Kidney (tissue), 14 donors: ENCODE results near the gene JMJD4. TPM values are rescaled to one million over a fixed set of nuclear protein-coding genes. Genes with fewer than 3 reads are reported as not detected.

Experiments used
- DNase-seq, 5 donors: peaks; one replicate each; pipeline ENCODE4 v3.0.0-alpha.2; 2013 to 2020
- FAIRE-seq: peaks from 2 replicates; lab custom pipeline; 2012; peaks lifted over from hg19 to GRCh38; lab: Jason Lieb, UNC
- H3K27ac ChIP-seq, 2 donors: one replicate each; pipeline ENCODE4 v1.7.0; 2013; ENCODE audit warnings: low read depth in 2 of 2, low read length in 2 of 2, inconsistent platforms in 1 of 2
- H3K27me3 ChIP-seq: one replicate; pipeline ENCODE4 v1.7.1; 2013; ENCODE audit warnings: low read length, inconsistent platforms; ENCODE audit not compliant: control insufficient read depth, insufficient read depth
- H3K36me3 ChIP-seq, 3 donors: one replicate each; pipeline versions ENCODE4 v1.7.0 to v1.7.1; 2013; ENCODE audit warnings: low read length in 3 of 3, control low read depth in 1 of 3, inconsistent platforms in 1 of 3; ENCODE audit not compliant: insufficient read depth in 3 of 3, control insufficient read depth in 2 of 3
- H3K4me1 ChIP-seq, 3 donors: one replicate each; pipeline versions ENCODE4 v1.7.0 to v1.7.1; 2013; ENCODE audit warnings: low read length in 3 of 3, inconsistent platforms in 1 of 3, low read depth in 1 of 3; ENCODE audit not compliant: control insufficient read depth in 2 of 3, insufficient read depth in 2 of 3
- H3K4me3 ChIP-seq, 3 donors: one replicate each; pipeline versions ENCODE4 v1.7.0 to v1.8.1; 2013; ENCODE audit warnings: low read length in 3 of 3, control low read depth in 1 of 3, inconsistent platforms in 1 of 3
- H3K9ac ChIP-seq, 3 donors: one replicate each; pipeline versions ENCODE4 v1.7.0 to v1.7.1; 2013; ENCODE audit warnings: low read length in 3 of 3, control low read depth in 1 of 3, inconsistent platforms in 1 of 3
- H3K9me3 ChIP-seq, 3 donors: one replicate each; pipeline versions ENCODE4 v1.7.0 to v1.7.1; 2013; ENCODE audit warnings: low read length in 3 of 3, control low read depth in 1 of 3, inconsistent platforms in 1 of 3; ENCODE audit not compliant: control insufficient read depth in 2 of 3, insufficient read depth in 1 of 3
- CTCF ChIP-seq: IDR thresholded peaks from 3 replicates; pipeline ENCODE4 v1.5.1; 2012; ENCODE audit warnings: mild to moderate bottlenecking, moderate library complexity, borderline replicate concordance; ENCODE audit not compliant: insufficient read depth; ENCODE audit errors: extremely low read depth
- intact Hi-C: fragments of 100-400 bp; cut with DNase I; formaldehyde crosslinking; loops from one replicate; pipeline ENCODE4 v1.11.1; 2022
- polyA plus RNA-seq: library from polyadenylated mRNA; stranded (reverse); fragments of 350-450 nt; fragmentation: Illumina TruSeq; extraction: RNeasy Lipid Tissue Mini Kit (QIAGEN cat#74804); gene quantifications from one replicate; pipeline ENCODE4 v1.2.3, GENCODE V29; 2014; ENCODE audit warnings: low read depth, low replicate concordance; ENCODE audit not compliant: insufficient read depth
- total RNA-seq: library from RNA; stranded (reverse); fragmentation: NEBNext Ultra II Directional; extraction: Animal tissue kit (Norgen Biotek cat#: 25700); gene quantifications from one replicate; pipeline ENCODE4 v1.2.1, GENCODE V29; 2021
- donor health status: control.
- donor health status: control.
- donor health status: control.
- donor health status: control.
- donor health status: control.
- donor health status: DM: yes; HTN: yes; CAD: no.
- donor health status: Normal renal cell carcinoma (clear cell type).

Gene JMJD4
- total and polyA plus RNA-seq, 2 donors from 2014 or later = 12.6 to 15.9 TPM

- TF ChIP-seq CTCF = no peak
- intact Hi-C loops = no loop called here
- peaks cover 0 to 3% (median 0%) of the 10 kb centered on the region in 3 donors for H3K36me3 ChIP-seq
- no peak overlapping the region for H3K27ac ChIP-seq
- no peak for FAIRE-seq
- DNase-seq = peak in 1 of 5 donors; percentile 62
- no peaks in the 10 kb centered on the region for H3K9me3 ChIP-seq
- no peak overlapping the region for H3K4me3 ChIP-seq
- no peak overlapping the region for H3K9ac ChIP-seq
- H3K4me1 ChIP-seq = peaks cover 0 to 2% (median 0%) of the 10 kb centered on the region in 3 donors
- H3K27me3 ChIP-seq = no peaks in the 10 kb centered on the region
Observed at GRCh38 chr1:227774051-227774731, 39.1 kb upstream of the JMJD4 start.

- intact Hi-C loops = no loop called here
- DNase-seq (peak in 1 of 5 donors; percentile 58), FAIRE-seq (no peak)
- H3K4me3 ChIP-seq = no peak overlapping the region
- H3K27ac ChIP-seq = no peak overlapping the region
- H3K9ac ChIP-seq = no peak overlapping the region
- TF ChIP-seq CTCF = no peak
- H3K4me1 ChIP-seq = peaks cover 0 to 2% (median 0%) of the 10 kb centered on the region in 3 donors
- H3K27me3 ChIP-seq = no peaks in the 10 kb centered on the region
- peaks cover 0 to 3% (median 0%) of the 10 kb centered on the region in 3 donors for H3K36me3 ChIP-seq
- no peaks in the 10 kb centered on the region for H3K9me3 ChIP-seq
Observed at GRCh38 chr1:227773558-227773957, 38.5 kb upstream of the JMJD4 start.

- peaks cover 0 to 2% (median 0%) of the 10 kb centered on the region in 3 donors for H3K9me3 ChIP-seq
- FAIRE-seq (no peak), DNase-seq (peak in 1 of 5 donors; percentile 46)
- H3K9ac ChIP-seq = no peak overlapping the region
- TF ChIP-seq CTCF = no peak
- no peaks in the 10 kb centered on the region for H3K27me3 ChIP-seq
- no peak overlapping the region for H3K4me3 ChIP-seq
- H3K4me1 ChIP-seq = peaks cover 0 to 6% (median 0%) of the 10 kb centered on the region in 3 donors
- intact Hi-C loops = no loop called here
- H3K36me3 ChIP-seq = peaks cover 5 to 17% (median 8%) of the 10 kb centered on the region in 3 donors
- H3K27ac ChIP-seq = no peak overlapping the region
Observed at GRCh38 chr1:227771771-227772170, 36.7 kb upstream of the JMJD4 start.
